ENCODE measurements around the gene BDKRB2. TPM values are rescaled to one million over a fixed set of nuclear protein-coding genes. Genes with fewer than 3 reads are reported as not detected.
A peak's percentile ranks its signal among the peaks of the same experiment; 100 is the strongest.
"Not testable (repeated sequence)": the region's sequence is repeated elsewhere in the genome, so short reads cannot be mapped to it uniquely, and the experiment has no call there.

BDKRB2 gene
- total RNA-seq, 1 experiment from 2014 or later: 0.28 TPM

GRCh38 chr14:96243785-96244184, 39.1 kb downstream of the BDKRB2 start:
- intact Hi-C loops (cut with micrococcal nuclease; ENCODE audit: unreplicated experiment): no loop called here
- Histone ChIP-seq H4K20me1 (ENCODE audit: insufficient read depth) (no peaks in the 10 kb centered on the region), H3K79me2 (ENCODE audit: low read depth) (no peaks in the 10 kb centered on the region), H3F3A (ENCODE audit: insufficient read depth, low read depth) (peaks cover 12% of the 10 kb centered on the region; the same call in 1 of the 2 replicates), H3K9me3 (ENCODE audit: insufficient read depth, low read depth) (no peaks in the 10 kb centered on the region), H3K4me1 (replicated peaks; ENCODE audit: insufficient read depth) (peaks cover 13% of the 10 kb centered on the region), H3K9me2 (ENCODE audit: insufficient read depth) (no peaks in the 10 kb centered on the region), H3K4me2 (no peak overlapping the region), H2AFZ (no peak overlapping the region), H3K27me3 (ENCODE audit: insufficient read depth, low read depth) (no peaks in the 10 kb centered on the region), H3K27ac (no peak overlapping the region), H3K4me3 (no peak overlapping the region), H3K36me3 (ENCODE audit: low read depth) (no peaks in the 10 kb centered on the region)
- CTCF ChIA-PET: no interaction called here
- DNase-seq: no peak
- TF ChIP-seq EZH2 (IDR thresholded peaks at IDR 0.05; ENCODE audit: low read depth): no peak
- TF ChIP-seq, protein P1, sequence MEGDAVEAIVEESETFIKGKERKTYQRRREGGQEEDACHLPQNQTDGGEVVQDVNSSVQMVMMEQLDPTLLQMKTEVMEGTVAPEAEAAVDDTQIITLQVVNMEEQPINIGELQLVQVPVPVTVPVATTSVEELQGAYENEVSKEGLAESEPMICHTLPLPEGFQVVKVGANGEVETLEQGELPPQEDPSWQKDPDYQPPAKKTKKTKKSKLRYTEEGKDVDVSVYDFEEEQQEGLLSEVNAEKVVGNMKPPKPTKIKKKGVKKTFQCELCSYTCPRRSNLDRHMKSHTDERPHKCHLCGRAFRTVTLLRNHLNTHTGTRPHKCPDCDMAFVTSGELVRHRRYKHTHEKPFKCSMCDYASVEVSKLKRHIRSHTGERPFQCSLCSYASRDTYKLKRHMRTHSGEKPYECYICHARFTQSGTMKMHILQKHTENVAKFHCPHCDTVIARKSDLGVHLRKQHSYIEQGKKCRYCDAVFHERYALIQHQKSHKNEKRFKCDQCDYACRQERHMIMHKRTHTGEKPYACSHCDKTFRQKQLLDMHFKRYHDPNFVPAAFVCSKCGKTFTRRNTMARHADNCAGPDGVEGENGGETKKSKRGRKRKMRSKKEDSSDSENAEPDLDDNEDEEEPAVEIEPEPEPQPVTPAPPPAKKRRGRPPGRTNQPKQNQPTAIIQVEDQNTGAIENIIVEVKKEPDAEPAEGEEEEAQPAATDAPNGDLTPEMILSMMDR (conservative IDR thresholded peaks at IDR 0.05): no peak
- POLR2A ChIA-PET (ENCODE audit: unreplicated experiment): no interaction called here
- no TSS peak for BruUV-seq (replicated peaks)

DNA sequence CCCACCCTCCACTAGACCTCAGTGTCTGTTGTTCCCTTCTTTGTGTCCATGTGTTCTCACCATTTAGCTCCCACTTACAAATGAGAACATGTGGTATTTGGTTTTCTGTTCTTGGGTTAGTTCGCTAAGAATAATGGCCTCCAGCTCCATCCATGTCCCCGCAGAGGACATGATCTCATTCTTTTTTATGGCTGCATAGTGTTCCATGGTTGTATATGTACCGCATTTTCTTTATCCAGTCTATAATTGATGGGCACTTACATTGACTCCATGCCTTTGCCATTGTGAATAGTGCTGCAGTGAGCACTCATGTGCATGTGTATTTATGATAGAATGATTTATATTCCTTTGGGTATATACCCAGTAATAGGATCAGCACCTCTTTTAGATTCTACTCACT, 40.4 kb downstream of the BDKRB2 start:
- H3K4me3 ChIP-seq; H3K9me2 ChIP-seq (ENCODE audit: insufficient read depth); intact Hi-C loops (cut with micrococcal nuclease; ENCODE audit: unreplicated experiment); H4K20me1 ChIP-seq (ENCODE audit: insufficient read depth); POLR2A ChIA-PET (ENCODE audit: unreplicated experiment); H3K27me3 ChIP-seq (ENCODE audit: insufficient read depth, low read depth); DNase-seq; H3K4me2 ChIP-seq; H3K79me2 ChIP-seq (ENCODE audit: low read depth); H2AFZ ChIP-seq; H3K27ac ChIP-seq; BruUV-seq (replicated peaks); CTCF ChIA-PET; H3K36me3 ChIP-seq (ENCODE audit: low read depth); H3K9me3 ChIP-seq (ENCODE audit: insufficient read depth, low read depth): not testable (repeated sequence)
- Histone ChIP-seq H3K4me1 (replicated peaks; ENCODE audit: insufficient read depth) (peaks cover 13% of the 10 kb centered on the region), H3F3A (ENCODE audit: insufficient read depth, low read depth) (peaks cover 12% of the 10 kb centered on the region; the same call in 1 of the 2 replicates)

DNA sequence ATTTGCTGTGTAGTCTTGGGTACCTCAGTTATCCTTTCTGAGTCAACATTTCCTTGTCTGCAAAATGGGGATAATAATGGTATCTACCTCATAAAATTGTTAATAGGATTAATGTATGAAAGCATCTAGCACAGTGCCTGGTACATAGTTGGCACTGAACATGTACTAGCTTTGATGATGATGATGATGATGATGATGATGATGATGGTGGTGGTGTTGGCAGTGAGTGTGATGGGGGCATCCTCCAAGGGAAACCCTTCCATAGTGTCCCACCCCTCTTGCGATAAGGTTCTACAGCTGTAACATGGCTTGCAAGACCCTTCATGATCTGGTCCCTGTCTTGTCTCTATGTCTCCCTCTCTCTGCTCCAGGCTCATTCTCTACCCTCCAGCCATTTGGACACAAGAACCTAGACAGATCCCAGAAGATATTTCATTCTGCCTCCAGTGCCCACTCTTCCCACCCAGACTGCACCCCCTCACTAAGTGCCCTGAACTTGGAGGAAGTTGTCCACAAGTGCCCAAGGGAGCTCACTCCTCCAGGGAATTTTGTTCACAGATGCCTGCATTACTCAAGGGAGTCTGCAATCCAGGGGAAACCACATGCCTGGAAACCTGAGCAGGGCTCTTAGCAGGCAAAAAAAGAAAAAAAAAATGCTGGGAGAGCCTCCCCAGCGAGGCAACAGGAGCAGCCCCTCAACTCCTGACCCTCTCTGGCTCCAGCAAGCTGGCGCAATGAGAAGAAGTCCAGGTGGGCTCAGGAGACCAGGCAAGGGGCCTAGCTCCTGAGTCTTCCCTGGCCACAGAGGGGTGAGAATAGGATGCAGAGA, 41.3 kb downstream of the BDKRB2 start:
- Histone ChIP-seq H3K4me2 (peak overlapping the region; percentile 48; the same call in 1 of the 2 replicates), H3K27ac (peak overlapping the region; percentile 68), H2AFZ (no peak overlapping the region), H3K27me3 (ENCODE audit: insufficient read depth, low read depth) (no peaks in the 10 kb centered on the region), H3K9me2 (ENCODE audit: insufficient read depth) (no peaks in the 10 kb centered on the region), H3K36me3 (ENCODE audit: low read depth) (no peaks in the 10 kb centered on the region), H3K79me2 (ENCODE audit: low read depth) (no peaks in the 10 kb centered on the region), H3K4me1 (replicated peaks; ENCODE audit: insufficient read depth) (peaks cover 13% of the 10 kb centered on the region), H3K4me3 (no peak overlapping the region), H3F3A (ENCODE audit: insufficient read depth, low read depth) (peaks cover 12% of the 10 kb centered on the region; the same call in 1 of the 2 replicates), H3K9me3 (ENCODE audit: insufficient read depth, low read depth) (no peaks in the 10 kb centered on the region), H4K20me1 (ENCODE audit: insufficient read depth) (no peaks in the 10 kb centered on the region)
- POLR2A ChIA-PET (ENCODE audit: unreplicated experiment): no interaction called here
- DNase-seq: peak in 1 of 2 experiments; percentile 54
- TF ChIP-seq, protein P1 (conservative IDR thresholded peaks at IDR 0.05): no peak
- no peak for TF ChIP-seq EZH2 (IDR thresholded peaks at IDR 0.05; ENCODE audit: low read depth)
- no TSS peak for BruUV-seq (replicated peaks)
- CTCF ChIA-PET: no interaction called here
- intact Hi-C loops (cut with micrococcal nuclease; ENCODE audit: unreplicated experiment): no loop called here

Measured in PC-9 (cell line).